ENCODE results near the gene TBX2.

Gene TBX2

GRCh38 chr17:61390479-61390791 lies 9.2 kb upstream of the TBX2 start:
- H3K9me2 ChIP-seq (replicated peaks; ENCODE audit: low read depth, low read length): no peaks in the 10 kb centered on the region
- no peak overlapping the region for H2AFZ ChIP-seq (ENCODE audit: low read length)
- H3K4me3 ChIP-seq (ENCODE audit: low read length, poor library complexity, severe bottlenecking): no peak overlapping the region
- H3K4me1 ChIP-seq (ENCODE audit: insufficient read depth, low read length, poor library complexity, severe bottlenecking): no peaks in the 10 kb centered on the region
- H3K9ac ChIP-seq (ENCODE audit: low read depth, low read length, poor library complexity, severe bottlenecking): no peak overlapping the region
- no peaks in the 10 kb centered on the region for H3F3A ChIP-seq (ENCODE audit: low read depth)
- no peaks in the 10 kb centered on the region for H3K36me3 ChIP-seq (ENCODE audit: insufficient read depth, low read length)
- H3K9me3 ChIP-seq (ENCODE audit: insufficient read depth, low read depth, low read length): no peaks in the 10 kb centered on the region
- H3K4me2 ChIP-seq (ENCODE audit: low read depth, low read length, poor library complexity, severe bottlenecking): no peak overlapping the region
- H3K27me3 ChIP-seq (ENCODE audit: insufficient read depth, low read length, poor library complexity, severe bottlenecking): no peaks in the 10 kb centered on the region
- TF ChIP-seq EZH2phosphoT487 (IDR thresholded peaks at IDR 0.05; ENCODE audit: borderline replicate concordance) (no peak), CTCF (conservative IDR thresholded peaks at IDR 0.05; ENCODE audit: low read length) (no peak)
- no peaks in the 10 kb centered on the region for H3K79me2 ChIP-seq (ENCODE audit: insufficient read depth, low read length)
- H4K20me1 ChIP-seq (ENCODE audit: insufficient read depth, low read length, poor library complexity, severe bottlenecking): no peaks in the 10 kb centered on the region

- H2AFZ ChIP-seq (ENCODE audit: low read length): no peak overlapping the region
- no peaks in the 10 kb centered on the region for H3K79me2 ChIP-seq (ENCODE audit: insufficient read depth, low read length)
- no peaks in the 10 kb centered on the region for H3K9me3 ChIP-seq (ENCODE audit: insufficient read depth, low read depth, low read length)
- no peak overlapping the region for H3K4me2 ChIP-seq (ENCODE audit: low read depth, low read length, poor library complexity, severe bottlenecking)
- TF ChIP-seq CTCF (conservative IDR thresholded peaks at IDR 0.05; ENCODE audit: low read length) (no peak), EZH2phosphoT487 (IDR thresholded peaks at IDR 0.05; ENCODE audit: borderline replicate concordance) (no peak)
- no peaks in the 10 kb centered on the region for H3K27me3 ChIP-seq (ENCODE audit: insufficient read depth, low read length, poor library complexity, severe bottlenecking)
- H4K20me1 ChIP-seq (ENCODE audit: insufficient read depth, low read length, poor library complexity, severe bottlenecking): no peaks in the 10 kb centered on the region
- no peaks in the 10 kb centered on the region for H3K9me2 ChIP-seq (replicated peaks; ENCODE audit: low read depth, low read length)
- H3K36me3 ChIP-seq (ENCODE audit: insufficient read depth, low read length): no peaks in the 10 kb centered on the region
- no peaks in the 10 kb centered on the region for H3F3A ChIP-seq (ENCODE audit: low read depth)
- no peaks in the 10 kb centered on the region for H3K4me1 ChIP-seq (ENCODE audit: insufficient read depth, low read length, poor library complexity, severe bottlenecking)
- H3K9ac ChIP-seq (ENCODE audit: low read depth, low read length, poor library complexity, severe bottlenecking): no peak overlapping the region
- no peak overlapping the region for H3K4me3 ChIP-seq (ENCODE audit: low read length, poor library complexity, severe bottlenecking)
Measured at GRCh38 chr17:61391595-61392291, 7.9 kb upstream of the TBX2 start.

GRCh38 chr17:61392679-61393078 lies 7.0 kb upstream of the TBX2 start:
- Histone ChIP-seq H3K79me2 (ENCODE audit: insufficient read depth, low read length) (no peaks in the 10 kb centered on the region), H3K4me1 (ENCODE audit: insufficient read depth, low read length, poor library complexity, severe bottlenecking) (no peaks in the 10 kb centered on the region), H2AFZ (ENCODE audit: low read length) (no peak overlapping the region), H3K4me2 (ENCODE audit: low read depth, low read length, poor library complexity, severe bottlenecking) (no peak overlapping the region), H3K4me3 (ENCODE audit: low read length, poor library complexity, severe bottlenecking) (no peak overlapping the region), H3K9me3 (ENCODE audit: insufficient read depth, low read depth, low read length) (no peaks in the 10 kb centered on the region), H3F3A (ENCODE audit: low read depth) (no peaks in the 10 kb centered on the region), H3K9me2 (replicated peaks; ENCODE audit: low read depth, low read length) (no peaks in the 10 kb centered on the region), H4K20me1 (ENCODE audit: insufficient read depth, low read length, poor library complexity, severe bottlenecking) (no peaks in the 10 kb centered on the region), H3K9ac (ENCODE audit: low read depth, low read length, poor library complexity, severe bottlenecking) (no peak overlapping the region), H3K27me3 (ENCODE audit: insufficient read depth, low read length, poor library complexity, severe bottlenecking) (no peaks in the 10 kb centered on the region), H3K36me3 (ENCODE audit: insufficient read depth, low read length) (no peaks in the 10 kb centered on the region)
- no peak for TF ChIP-seq EZH2phosphoT487 (IDR thresholded peaks at IDR 0.05; ENCODE audit: borderline replicate concordance)
- TF ChIP-seq CTCF (conservative IDR thresholded peaks at IDR 0.05; ENCODE audit: low read length): no peak
